H1 (cell line): Measurements from ENCODE around the gene SAP30. TPM values are rescaled to one million over a fixed set of nuclear protein-coding genes. Genes with fewer than 3 reads are reported as not detected.

Source experiments
- CTCF ChIA-PET: fragments of 300-600 bp; sonication (Branson Sonifier 250); formaldehyde crosslinking; loops from one replicate; lab custom pipeline; 2021; ENCODE audit not compliant: partially characterized antibody; lab: Charles Lee
- POLR2A ChIA-PET: fragments of 300-600 bp; sonication (Branson Sonifier 250); formaldehyde crosslinking; loops from one replicate; lab custom pipeline; 2021; ENCODE audit warnings: inconsistent platforms; ENCODE audit not compliant: partially characterized antibody; lab: Charles Lee
- DNase-seq, 2 experiments: peaks; one replicate each; pipeline versions ENCODE4 v3.0.0 to v3.0.0-alpha.2; 2010 to 2022; ENCODE audit warnings: low spot score in 2 of 2, low read depth in 1 of 2, mixed read lengths in 1 of 2
- FAIRE-seq: peaks from 2 replicates; lab custom pipeline; 2011; peaks lifted over from hg19 to GRCh38; lab: Jason Lieb, UNC
- H2AFZ ChIP-seq: 2 replicates; pipeline ENCODE4 v1.8.1; 2012; ENCODE audit warnings: low read length, inconsistent platforms
- H2AK5ac ChIP-seq: 2 replicates; pipeline ENCODE4 v1.6.1; 2013; ENCODE audit warnings: low read depth, low read length
- H2BK120ac ChIP-seq: replicated peaks from 2 replicates; pipeline ENCODE3; 2013; ENCODE audit warnings: low read depth, low read length, inconsistent platforms
- H2BK12ac ChIP-seq: 2 replicates; pipeline ENCODE4 v1.6.1; 2013; ENCODE audit warnings: low read depth, low read length
- H2BK15ac ChIP-seq: 2 replicates; pipeline ENCODE4 v1.6.1; 2013; ENCODE audit warnings: low read length
- H2BK20ac ChIP-seq: 2 replicates; pipeline ENCODE4 v1.6.1; 2013; ENCODE audit warnings: low read length
- H2BK5ac ChIP-seq: 2 replicates; pipeline ENCODE4 v1.6.1; 2013; ENCODE audit warnings: low read depth, low read length
- H3K14ac ChIP-seq: 2 replicates; pipeline ENCODE4 v1.6.1; 2013; ENCODE audit warnings: inconsistent platforms; ENCODE audit not compliant: insufficient read length
- H3K18ac ChIP-seq: 2 replicates; pipeline ENCODE4 v1.6.1; 2013; ENCODE audit warnings: low read length; ENCODE audit errors: extremely low read depth
- H3K23ac ChIP-seq: 2 replicates; pipeline ENCODE4 v1.6.1; 2013; ENCODE audit warnings: inconsistent platforms; ENCODE audit not compliant: insufficient read length
- H3K23me2 ChIP-seq: 2 replicates; pipeline ENCODE4 v1.6.1; 2013; ENCODE audit warnings: low read depth, low read length
- H3K27ac ChIP-seq: 2 replicates; pipeline ENCODE4 v1.6.1; 2011; ENCODE audit warnings: low read depth, low read length, inconsistent platforms
- H3K27me3 ChIP-seq, 4 experiments: replicated peaks in 1 of 4; 1 replicate in 1 of 4; 2 replicates in 3 of 4; pipeline versions ENCODE4 v1.6.1 to v1.8.1; 2011 to 2013; ENCODE audit warnings: low read length in 3 of 4, mild to moderate bottlenecking in 3 of 4, inconsistent platforms in 2 of 4, mixed read lengths in 2 of 4, moderate library complexity in 1 of 4; ENCODE audit not compliant: control insufficient read depth in 3 of 4, insufficient read depth in 3 of 4; ENCODE audit errors: extremely low read depth in 1 of 4
- H3K36me3 ChIP-seq, 4 experiments: 2 replicates each; pipeline versions ENCODE4 v1.6.1 to v1.8.1; 2011 to 2013; ENCODE audit warnings: mild to moderate bottlenecking in 4 of 4, low read length in 3 of 4, moderate library complexity in 2 of 4, control low read depth in 1 of 4, inconsistent platforms in 1 of 4; ENCODE audit not compliant: insufficient read depth in 4 of 4, control insufficient read depth in 2 of 4
- H3K4ac ChIP-seq: replicated peaks from 2 replicates; pipeline ENCODE3; 2013; ENCODE audit warnings: low read length, low read depth, mixed read lengths, inconsistent platforms; ENCODE audit not compliant: insufficient read length
- H3K4me1 ChIP-seq, 4 experiments: replicated peaks in 1 of 4; 1 replicate in 1 of 4; 2 replicates in 3 of 4; pipeline versions ENCODE4 v1.6.1 to v1.8.1; 2011 to 2013; ENCODE audit warnings: low read length in 3 of 4, inconsistent platforms in 2 of 4, mixed read lengths in 1 of 4; ENCODE audit not compliant: insufficient read depth in 4 of 4, control insufficient read depth in 3 of 4
- H3K4me2 ChIP-seq, 2 experiments: 2 replicates each; pipeline versions ENCODE4 v1.6.1 to v1.8.1; 2011 to 2013; ENCODE audit warnings: low read depth in 2 of 2, low read length in 2 of 2, control low read depth in 1 of 2, inconsistent platforms in 1 of 2, mild to moderate bottlenecking in 1 of 2; ENCODE audit not compliant: insufficient read depth in 1 of 2
- H3K4me3 ChIP-seq, 4 experiments: fragments of 200-600, 300-600 bp in 1 of 4; sonication (generic), shearing (Covaris generic), sonication (Bioruptor Twin) in 1 of 4; 2 replicates each; pipeline versions ENCODE4 v1.5.1 to v1.8.1; 2011 to 2016; ENCODE audit warnings: low read length in 4 of 4, low read depth in 3 of 4, control low read depth in 2 of 4, inconsistent platforms in 2 of 4, mild to moderate bottlenecking in 2 of 4, mixed read lengths in 1 of 4, moderate library complexity in 1 of 4; ENCODE audit not compliant: insufficient read depth in 2 of 4; ENCODE audit errors: extremely low read depth in 1 of 4
- H3K56ac ChIP-seq: replicated peaks from 2 replicates; pipeline ENCODE3; 2013; ENCODE audit warnings: low read depth, mild to moderate bottlenecking, mixed read lengths, low read length, inconsistent platforms; ENCODE audit not compliant: insufficient read length
- H3K79me1 ChIP-seq: 2 replicates; pipeline ENCODE4 v1.6.1; 2013; ENCODE audit warnings: low read depth, low read length, control low read depth
- H3K79me2 ChIP-seq, 2 experiments: 2 replicates each; pipeline versions ENCODE4 v1.6.1 to v1.8.1; 2012 to 2013; ENCODE audit warnings: low read length in 2 of 2, mild to moderate bottlenecking in 2 of 2, inconsistent platforms in 1 of 2; ENCODE audit not compliant: insufficient read depth in 2 of 2, control insufficient read depth in 1 of 2
- H3K9ac ChIP-seq, 4 experiments: replicated peaks in 1 of 4; 1 replicate in 1 of 4; 2 replicates in 3 of 4; pipeline versions ENCODE4 v1.6.1 to v1.8.1; 2011 to 2013; ENCODE audit warnings: low read depth in 3 of 4, low read length in 3 of 4, control low read depth in 2 of 4, mild to moderate bottlenecking in 2 of 4, moderate library complexity in 2 of 4, inconsistent platforms in 1 of 4; ENCODE audit errors: extremely low read depth in 1 of 4
- H3K9me3 ChIP-seq, 2 experiments: 2 replicates each; pipeline versions ENCODE4 v1.6.1 to v1.8.1; 2012 to 2013; ENCODE audit warnings: mild to moderate bottlenecking in 2 of 2, moderate library complexity in 2 of 2, control low read depth in 1 of 2, inconsistent platforms in 1 of 2, low read depth in 1 of 2, low read length in 1 of 2, mixed read lengths in 1 of 2; ENCODE audit not compliant: insufficient read depth in 2 of 2
- H4K20me1 ChIP-seq, 2 experiments: replicated peaks in 1 of 2; 2 replicates each; pipeline versions ENCODE3 to v1.8.1; 2011 to 2013; ENCODE audit warnings: inconsistent platforms in 2 of 2, low read length in 2 of 2, mild to moderate bottlenecking in 1 of 2; ENCODE audit not compliant: insufficient read depth in 2 of 2, control insufficient read depth in 1 of 2
- H4K5ac ChIP-seq: 2 replicates; pipeline ENCODE4 v1.6.1; 2013; ENCODE audit warnings: low read length, low read depth, mixed read lengths, inconsistent platforms; ENCODE audit not compliant: insufficient read length
- H4K8ac ChIP-seq: 2 replicates; pipeline ENCODE4 v1.8.0; 2013; ENCODE audit warnings: mild to moderate bottlenecking, moderate library complexity, low read length, inconsistent platforms; ENCODE audit not compliant: insufficient read depth; ENCODE audit errors: extremely low read depth
- H4K91ac ChIP-seq: replicated peaks from 2 replicates; pipeline ENCODE3; 2013; ENCODE audit warnings: low read length, mixed read lengths, inconsistent platforms; ENCODE audit not compliant: insufficient read length
- HDAC6 ChIP-seq: IDR thresholded peaks from one replicate; pipeline ENCODE4 v1.7.1; 2012; ENCODE audit warnings: low read depth, mild to moderate bottlenecking, inconsistent platforms, low read length, moderate library complexity
- WGBS, 2 experiments: shearing (Covaris generic) in 1 of 2; methylation state at CpG; one replicate each; pipeline versions ENCODE4 v1.1.6 to v1.1.7; 2013 to 2015; ENCODE audit warnings: low lambda C conversion rate in 2 of 2, mixed read lengths in 2 of 2, inconsistent platforms in 1 of 2, low coverage in 1 of 2, missing lambda C conversion rate in 1 of 2; ENCODE audit not compliant: insufficient replicate concordance in 2 of 2, insufficient coverage in 1 of 2, insufficient read length in 1 of 2; ENCODE audit errors: extremely low coverage in 1 of 2, missing lambda C conversion rate in 1 of 2; 5-methylcytosine and 5-hydroxymethylcytosine counted together
- polyA plus RNA-seq, 7 experiments: library from polyadenylated mRNA; depleted of rRNA in 3 of 7; stranded (reverse) in 5 of 7; unstranded in 2 of 7; fragments of >200 nt in 5 of 7; fragments of 200-250 nt in 2 of 7; gene quantifications; 1 replicate in 5 of 7; 2 replicates in 1 of 7; 4 replicates in 1 of 7; pipeline versions ENCODE4 v1.2.1 to v1.2.3, GENCODE V29; 2011 to 2013; ENCODE audit warnings: missing spikeins in 2 of 7, mixed read lengths in 2 of 7
- total RNA-seq: library from RNA; stranded (reverse); fragmentation: NEBNext Ultra II Directional; extraction: Animal tissue kit (Norgen Biotek cat#: 25700); gene quantifications from 2 replicates; pipeline ENCODE4 v1.2.1, GENCODE V29; 2021

The SAP30 gene
- total and polyA plus RNA-seq, 2 of the 8 experiments (the other 6 are each of a cell fraction or from before 2014, with no cell fraction given): 7.7 to 21.1 TPM

GRCh38 chr4:173345648-173346047 lies 25.1 kb upstream of the SAP30 start:
- Histone ChIP-seq H3K18ac (no peak overlapping the region), H2AK5ac (no peak overlapping the region), H2AFZ (no peak overlapping the region), H3K4me1 (peaks cover 0 to 9% (median 3%) of the 10 kb centered on the region in 4 experiments; a peak in 3 of 7 replicates), H4K20me1 (no peaks in the 10 kb centered on the region), H3K4me3 (no peak overlapping the region), H3K23ac (no peak overlapping the region), H4K91ac (no peak overlapping the region), H3K27ac (no peak overlapping the region), H3K27me3 (no peaks in the 10 kb centered on the region), H4K8ac (no peak overlapping the region), H3K36me3 (no peaks in the 10 kb centered on the region), H3K23me2 (no peaks in the 10 kb centered on the region), H4K5ac (no peak overlapping the region), H3K56ac (no peak overlapping the region), H2BK20ac (no peak overlapping the region), H2BK15ac (no peak overlapping the region), H3K9me3 (no peaks in the 10 kb centered on the region), H2BK120ac (no peak overlapping the region), H3K79me1 (no peaks in the 10 kb centered on the region), H2BK5ac (no peak overlapping the region), H3K4ac (no peak overlapping the region), H3K4me2 (no peak overlapping the region), H2BK12ac (no peak overlapping the region), H3K79me2 (no peaks in the 10 kb centered on the region), H3K9ac (no peak overlapping the region), H3K14ac (no peak overlapping the region)
- DNase-seq: no peak
- WGBS, 2 experiments: 87% methylated on average over 2 of the region's 2 CpGs; no CpG with 5 or more reads in 1 of the 2 experiments
- POLR2A ChIA-PET: interaction anchor here (1.3 to 6.5 kb wide), 2 partner anchors 10 to 12 kb away, joined by 5 to 48 read pairs; partner anchors contain the start of gene HMGB2
- CTCF ChIA-PET: interaction anchor here (0.9 to 2.7 kb wide), 10 partner anchors 9 to 332 kb away, joined by 3 to 16 read pairs (median 6); no protein-coding TSS in a partner anchor
- FAIRE-seq: no peak
- no peak for TF ChIP-seq HDAC6
